Measurements from ENCODE around the gene LY9. TPM values are rescaled to one million over a fixed set of nuclear protein-coding genes. Genes with fewer than 3 reads are reported as not detected.

The LY9 gene
- total RNA-seq, 4 donors from 2014 or later: 0.23 to 1.6 (median 0.84) TPM

GRCh38 chr1:160774886-160775719 is 20.9 kb upstream of the LY9 start:
- no peak overlapping the region for H3K4me3 ChIP-seq (ENCODE audit: low read depth, poor library complexity, severe bottlenecking)
- intact Hi-C loops (cut with DNase I; ENCODE audit: low total_unique reads): no loop called here
- TF ChIP-seq POLR2A (IDR thresholded peaks at IDR 0.05) (no peak), CTCF (IDR thresholded peaks at IDR 0.05) (no peak)
- DNase-seq (ENCODE audit: low spot score in 2 of 2): no peak
- 70 to 80% methylated on average over 2 of the region's 2 CpGs for WGBS, 2 donors

DNA sequence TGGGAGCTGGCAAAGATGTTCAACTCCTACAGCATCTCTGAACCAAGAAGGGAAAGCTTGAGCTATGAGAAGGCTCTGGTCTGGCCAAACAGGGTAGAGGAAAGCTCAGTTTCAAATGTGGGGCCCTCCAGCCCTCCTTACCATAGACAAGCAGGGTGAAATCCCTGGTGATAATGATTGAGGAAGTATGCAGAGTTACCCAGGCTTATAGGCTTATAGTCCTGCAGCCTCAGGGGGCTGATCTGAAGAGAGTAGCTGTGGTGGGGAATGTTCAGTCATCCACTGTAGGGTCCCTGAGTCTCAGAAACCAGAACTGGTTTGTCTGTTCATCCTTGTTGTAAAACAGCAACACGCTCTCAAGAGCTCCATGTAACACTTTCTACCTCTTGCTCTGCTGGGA is 19.8 kb upstream of the LY9 start:
- no peak overlapping the region for H3K4me3 ChIP-seq (ENCODE audit: low read depth, poor library complexity, severe bottlenecking)
- no peak for DNase-seq (ENCODE audit: low spot score in 2 of 2)
- intact Hi-C loops (cut with DNase I; ENCODE audit: low total_unique reads): no loop called here
- TF ChIP-seq POLR2A (IDR thresholded peaks at IDR 0.05) (no peak), CTCF (IDR thresholded peaks at IDR 0.05) (no peak)
- 92 to 94% methylated on average over 1 of the region's 1 CpG for WGBS, 2 donors

DNA sequence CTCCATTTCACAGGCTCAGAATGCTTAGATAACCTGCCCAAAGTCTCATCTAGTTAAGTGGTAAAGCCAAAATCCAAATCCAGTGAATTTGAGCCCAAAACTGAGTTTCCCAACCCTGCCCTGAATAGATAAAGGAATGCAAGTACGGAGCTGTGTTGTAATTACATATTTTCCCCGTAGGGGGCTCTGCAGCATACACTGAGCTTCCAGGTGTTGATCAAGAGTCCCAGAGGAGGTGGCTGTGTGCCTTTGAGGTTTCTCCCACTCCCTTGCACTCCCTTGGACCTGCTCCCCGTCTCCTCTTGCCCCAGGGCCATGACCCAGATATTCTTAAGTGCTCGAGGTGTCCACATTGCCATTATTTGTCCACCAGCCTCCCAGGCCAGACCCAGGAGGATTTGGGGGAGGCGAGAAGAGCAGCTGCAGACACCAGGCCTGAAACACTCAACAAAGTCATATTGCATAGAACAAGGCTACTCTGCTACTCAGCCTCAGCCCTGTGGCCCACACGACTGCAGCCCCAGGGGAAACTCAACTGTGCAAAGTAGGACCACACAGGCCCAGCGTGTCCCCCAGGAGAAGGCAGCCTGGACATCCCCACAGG is 18.4 kb upstream of the LY9 start:
- no peak for TF ChIP-seq POLR2A (IDR thresholded peaks at IDR 0.05)
- no peak for TF ChIP-seq CTCF (IDR thresholded peaks at IDR 0.05)
- DNase-seq (ENCODE audit: low spot score in 2 of 2): no peak
- intact Hi-C loops (cut with DNase I; ENCODE audit: low total_unique reads): no loop called here
- 53 to 58% methylated on average over 7 of the region's 7 CpGs for WGBS, 2 donors
- H3K4me3 ChIP-seq (ENCODE audit: low read depth, poor library complexity, severe bottlenecking): no peak overlapping the region

DNA sequence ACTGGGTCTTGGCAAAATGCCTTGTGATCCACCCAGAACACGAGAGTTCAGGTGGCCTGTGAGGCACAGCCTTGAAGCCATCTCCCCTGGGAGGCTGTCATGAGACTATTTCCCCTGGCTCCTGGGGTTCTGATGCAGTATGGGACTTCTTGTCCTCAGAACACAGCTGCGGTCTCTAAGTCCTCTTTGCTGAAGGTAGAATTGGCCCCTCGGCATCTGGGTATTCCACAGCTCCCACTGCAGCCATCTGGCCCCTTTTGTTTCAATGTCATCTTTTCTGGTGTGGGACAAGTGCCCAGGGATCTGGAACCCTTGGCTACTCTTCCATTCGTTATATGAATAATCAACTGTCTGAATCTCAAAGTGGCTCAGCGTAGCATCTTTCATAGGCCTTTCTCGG is 17.0 kb upstream of the LY9 start:
- no peak for DNase-seq (ENCODE audit: low spot score in 2 of 2)
- 81 to 82% methylated on average over 6 of the region's 6 CpGs for WGBS, 2 donors
- no peak overlapping the region for H3K4me3 ChIP-seq (ENCODE audit: low read depth, poor library complexity, severe bottlenecking)
- intact Hi-C loops (cut with DNase I; ENCODE audit: low total_unique reads): no loop called here
- TF ChIP-seq POLR2A (IDR thresholded peaks at IDR 0.05) (no peak), CTCF (IDR thresholded peaks at IDR 0.05) (no peak)

DNA sequence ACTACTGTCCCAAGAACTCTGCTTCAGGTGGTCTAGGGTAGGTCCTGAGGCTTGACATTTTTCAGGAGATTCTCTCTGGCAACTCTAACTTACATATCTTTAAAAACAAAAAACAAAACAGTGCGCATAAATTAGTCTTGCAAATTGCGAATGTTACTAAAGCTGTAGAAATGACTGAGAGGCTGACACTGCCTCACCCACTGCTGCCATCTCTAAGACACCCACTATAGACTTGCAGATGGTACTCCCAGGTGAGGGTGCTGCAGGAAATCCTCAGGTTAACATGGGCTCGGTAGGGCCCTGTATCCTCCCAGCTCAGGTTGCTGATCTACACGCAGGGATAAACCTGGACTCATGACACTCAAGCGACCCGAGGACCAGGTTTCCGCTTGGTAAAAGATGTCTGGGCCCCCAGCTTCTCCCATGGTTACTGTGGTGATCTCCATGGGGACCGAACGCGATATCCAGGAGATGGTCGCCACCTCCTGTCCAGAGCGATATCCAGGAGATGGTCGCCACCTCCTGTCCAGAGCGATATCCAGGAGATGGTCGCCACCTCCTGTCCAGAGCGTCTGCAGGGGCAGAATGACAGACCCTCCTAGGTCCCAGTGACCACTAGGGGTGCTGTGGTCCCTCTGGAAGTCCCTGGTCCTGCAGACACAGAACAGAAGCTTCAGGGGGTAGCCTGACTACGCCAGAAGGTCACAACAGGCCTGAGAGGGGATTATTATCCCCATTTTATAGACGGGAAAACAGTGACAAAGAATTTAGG is 16.2 kb upstream of the LY9 start:
- 89 to 90% methylated on average over 17 to 18 of the region's 18 CpGs for WGBS, 2 donors
- no peak for DNase-seq (ENCODE audit: low spot score in 2 of 2)
- no peak overlapping the region for H3K4me3 ChIP-seq (ENCODE audit: low read depth, poor library complexity, severe bottlenecking)
- intact Hi-C loops (cut with DNase I; ENCODE audit: low total_unique reads): no loop called here
- TF ChIP-seq CTCF (IDR thresholded peaks at IDR 0.05): no peak
- no peak for TF ChIP-seq POLR2A (IDR thresholded peaks at IDR 0.05)

Measured in lower leg skin (tissue), 4 donors.